Right lobe of liver (tissue), 6 donors: ENCODE results near the gene FOLR1. TPM values are rescaled to one million over a fixed set of nuclear protein-coding genes. Genes with fewer than 3 reads are reported as not detected.
A peak's percentile ranks its signal among the peaks of the same experiment; 100 is the strongest.

ENCODE experiments used
- ATAC-seq, 4 donors: fragments of 200-7000 bp; cut with Tn5 transposase; one replicate each; pipeline ENCODE4 v1.9.1; 2020; ENCODE audit warnings: mild to moderate bottlenecking in 4 of 4, moderate library complexity in 4 of 4
- DNase-seq, 3 donors: peaks; one replicate each; pipeline ENCODE4 v3.0.0-alpha.2; 2020
- H3K27ac ChIP-seq, 3 donors: fragments of 200-600 bp; one replicate each; pipeline ENCODE4 v1.8.0; 2022
- H3K27me3 ChIP-seq, 2 donors: fragments of 200-600 bp; one replicate each; pipeline ENCODE4 v1.8.0; 2022
- H3K36me3 ChIP-seq, 4 donors: fragments of 200-600 bp; sonication (generic) in 1 of 4; one replicate each; pipeline versions ENCODE4 v1.5.1 to v1.8.0; 2017 to 2022; ENCODE audit warnings: control low read depth in 1 of 4
- H3K4me1 ChIP-seq, 4 donors: fragments of 200-600 bp; sonication (generic) in 1 of 4; one replicate each; pipeline versions ENCODE4 v1.5.1 to v1.8.0; 2017 to 2022; ENCODE audit warnings: control low read depth in 1 of 4
- H3K4me3 ChIP-seq, 3 donors: fragments of 200-600 bp; one replicate each; pipeline ENCODE4 v1.8.0; 2022
- H3K9me3 ChIP-seq, 4 donors: fragments of 200-600 bp; sonication (generic) in 1 of 4; one replicate each; pipeline versions ENCODE4 v1.5.1 to v1.8.0; 2017 to 2022; ENCODE audit warnings: control low read depth in 1 of 4
- CTCF ChIP-seq, 4 donors: fragments of 200-600 bp in 3 of 4; fragments of 450-650 bp in 1 of 4; IDR thresholded peaks; one replicate each; pipeline versions ENCODE4 v1.5.1 to v1.8.0; 2016 to 2022; ENCODE audit warnings: antibody characterized with exemption in 4 of 4, mild to moderate bottlenecking in 2 of 4
- POLR2A ChIP-seq: fragments of 450-650 bp; IDR thresholded peaks from one replicate; pipeline ENCODE4 v1.6.1; 2017; ENCODE audit warnings: antibody characterized with exemption, mild to moderate bottlenecking
- WGBS: methylation state at CpG from one replicate; pipeline ENCODE4 v1.1.6; 2018; ENCODE audit warnings: low coverage, low lambda C conversion rate; ENCODE audit not compliant: insufficient coverage; ENCODE audit errors: missing lambda C conversion rate; 5-methylcytosine and 5-hydroxymethylcytosine counted together
- intact Hi-C, 2 donors: fragments of 100-400 bp; cut with DNase I; formaldehyde crosslinking; loops; one replicate each; pipeline versions ENCODE4 v1.11.2 to v1.14.1; 2022
- total RNA-seq, 6 experiments: library from RNA; depleted of rRNA in 2 of 6; stranded (reverse); fragments of >200 nt in 2 of 6; fragmentation: NEBNext Ultra II Directional in 3 of 6; extraction: Animal tissue kit (Norgen Biotek cat#: 25700) in 3 of 6; gene quantifications; one replicate each; pipeline versions ENCODE4 v1.1.0 to v1.2.4, GENCODE V29; 2016 to 2023
- donor health status: DM: no; HTN: yes; CAD: no.
- donor health status: DM: no; HTN: no; CAD: no.
- donor health status: DM: no; HTN: no; CAD: no.
- donor health status: DM: no; HTN: yes; CAD: no.
- donor health status: DM: no; HTN: yes; CAD: no.

Gene FOLR1
- total RNA-seq, 6 experiments from 2014 or later, result not detected

- TF ChIP-seq CTCF (IDR thresholded peaks at IDR 0.05) (no peak), POLR2A (no peak)
- H3K27me3 ChIP-seq, result no peaks in the 10 kb centered on the region
- H3K4me1 ChIP-seq, result peaks cover 0 to 9% (median 0%) of the 10 kb centered on the region in 4 donors
- peaks cover 0 to 20% (median under 1%) of the 10 kb centered on the region in 4 donors for H3K36me3 ChIP-seq
- H3K9me3 ChIP-seq, result no peaks in the 10 kb centered on the region
- DNase-seq (peak in 1 of 3 donors; percentile 38), ATAC-seq (no peak)
- intact Hi-C loops, result no loop called here
- peak overlapping the region; percentile 77 to 88 (median 88) for H3K4me3 ChIP-seq
- WGBS, result 0% methylated on average over 1 of the region's 11 CpGs
- H3K27ac ChIP-seq, result no peak overlapping the region
Observed at GRCh38 chr11:72225411-72225951, 33.5 kb downstream of the FOLR1 start.

GRCh38 chr11:72226701-72227100, 34.8 kb downstream of the FOLR1 start:
- Histone ChIP-seq H3K9me3 (no peaks in the 10 kb centered on the region), H3K27me3 (no peaks in the 10 kb centered on the region), H3K4me3 (no peak overlapping the region), H3K36me3 (peaks cover 0 to 32% (median 8%) of the 10 kb centered on the region in 4 donors), H3K27ac (no peak overlapping the region), H3K4me1 (peaks cover 0 to 9% (median 0%) of the 10 kb centered on the region in 4 donors)
- TF ChIP-seq POLR2A (no peak), CTCF (IDR thresholded peaks at IDR 0.05) (no peak)
- 100% methylated on average over 1 of the region's 5 CpGs for WGBS
- DNase-seq, result peak in 1 of 3 donors; percentile 33
- intact Hi-C loops, result no loop called here
- no peak for ATAC-seq

- no peak for ATAC-seq
- Histone ChIP-seq H3K36me3 (peaks cover 0 to 41% (median 9%) of the 10 kb centered on the region in 4 donors), H3K27ac (no peak overlapping the region), H3K27me3 (no peaks in the 10 kb centered on the region), H3K4me1 (peaks cover 0 to 7% (median 0%) of the 10 kb centered on the region in 4 donors), H3K4me3 (no peak overlapping the region), H3K9me3 (no peaks in the 10 kb centered on the region)
- 80% methylated on average over 3 of the region's 14 CpGs for WGBS
- TF ChIP-seq CTCF (IDR thresholded peaks at IDR 0.05), result no peak
- no peak for TF ChIP-seq POLR2A
- intact Hi-C loops, result no loop called here
- peak in 1 of 3 donors; percentile 41 for DNase-seq
Observed at GRCh38 chr11:72227316-72228228, 35.6 kb downstream of the FOLR1 start.

GRCh38 chr11:72228229-72228843, 36.4 kb downstream of the FOLR1 start:
- peaks cover 0 to 48% (median 14%) of the 10 kb centered on the region in 4 donors for H3K36me3 ChIP-seq
- no peaks in the 10 kb centered on the region for H3K27me3 ChIP-seq
- H3K27ac ChIP-seq, result no peak overlapping the region
- no peaks in the 10 kb centered on the region for H3K9me3 ChIP-seq
- WGBS, result 83% methylated on average over 8 of the region's 16 CpGs
- no peak overlapping the region for H3K4me3 ChIP-seq
- no peak for TF ChIP-seq CTCF (IDR thresholded peaks at IDR 0.05)
- TF ChIP-seq POLR2A, result no peak
- intact Hi-C loops, result no loop called here
- DNase-seq (peak in 1 of 3 donors; percentile 45), ATAC-seq (no peak)
- H3K4me1 ChIP-seq, result peaks cover 0 to 5% (median 0%) of the 10 kb centered on the region in 4 donors
